Myocyte (in vitro differentiated cells): ENCODE results near the gene RABAC1. TPM values are rescaled to one million over a fixed set of nuclear protein-coding genes. Genes with fewer than 3 reads are reported as not detected.

Experiments
- total RNA-seq: library from RNA; depleted of rRNA; stranded (reverse); fragments of >200 nt; gene quantifications from 2 replicates; pipeline ENCODE4 v1.2.3, GENCODE V29; 2014

The RABAC1 gene
- total RNA-seq, 1 donor from 2014 or later: 117 TPM

Other genes starting within 250 kb of the RABAC1 start
- not detected in 2 replicates for gene CEACAM6, start 203.8 kb downstream of the RABAC1 start, total RNA-seq
- not detected in 2 replicates for gene CEACAM3, start 162.7 kb downstream of the RABAC1 start, total RNA-seq
- not detected in 2 replicates for gene LYPD4, start 114.6 kb downstream of the RABAC1 start, total RNA-seq
- gene DMRTC2, start 114.3 kb downstream of the RABAC1 start, total RNA-seq: not detected in 2 replicates
- 323 and 368 TPM in 2 replicates for gene RPS19, start 99.1 kb downstream of the RABAC1 start, total RNA-seq
- gene CD79A, start 82.0 kb downstream of the RABAC1 start, total RNA-seq: 1.2 and 2.0 TPM in 2 replicates
- gene ARHGEF1, start 76.1 kb downstream of the RABAC1 start, total RNA-seq: 24.2 and 25.5 TPM in 2 replicates
- not detected in 2 replicates for gene ERFL, start 30.9 kb downstream of the RABAC1 start, total RNA-seq
- 0.26 and 0.56 TPM in 2 replicates for gene ATP1A3, start 34.9 kb upstream of the RABAC1 start, total RNA-seq
- 0.13 TPM in 1 of 2 replicates, not detected in the other for gene GRIK5, start 110.9 kb upstream of the RABAC1 start, total RNA-seq
- gene ZNF574, start 116.8 kb upstream of the RABAC1 start, total RNA-seq: 18.6 and 20.1 TPM in 2 replicates
- gene POU2F2, start 173.1 kb upstream of the RABAC1 start, total RNA-seq: 0.03 TPM in 1 of 2 replicates, not detected in the other